ENCODE measurements around the gene CDK5R2. TPM values are rescaled to one million over a fixed set of nuclear protein-coding genes. Genes with fewer than 3 reads are reported as not detected.
"Not testable (repeated sequence)": the region's sequence is repeated elsewhere in the genome, so short reads cannot be mapped to it uniquely, and the experiment has no call there.

The CDK5R2 gene
- total and polyA plus RNA-seq, 2 donors (not counting 1 experiment from before 2014, with no cell fraction given): 0.05 to 0.17 TPM

GRCh38 chr2:218927876-218928275 is 31.6 kb upstream of the CDK5R2 start:
- Histone ChIP-seq H3K9ac (ENCODE audit: insufficient read depth, low read length) (no peak overlapping the region), H3K9me3 (ENCODE audit: control insufficient read depth, insufficient read depth, low read depth, low read length) (no peaks in the 10 kb centered on the region), H3K4me3 (replicated peaks in 1 of 4; ENCODE audit: control extremely low read depth in 1 of 4, insufficient read depth in 1 of 4, low read depth in 3 of 4, low read length in 4 of 4) (no peak overlapping the region), H3K36me3 (ENCODE audit: control insufficient read depth, insufficient read depth, low read length) (no peaks in the 10 kb centered on the region), H3K4me1 (ENCODE audit: control insufficient read depth, extremely low read depth, insufficient read depth, low read length) (no peaks in the 10 kb centered on the region), H2AFZ (ENCODE audit: low read length) (no peak overlapping the region), H3K27me3 (ENCODE audit: control insufficient read depth, insufficient read depth, low read length) (peaks cover 2% of the 10 kb centered on the region), H4K20me1 (ENCODE audit: control insufficient read depth, extremely low read depth, insufficient read depth, low read length) (no peaks in the 10 kb centered on the region), H3K79me2 (ENCODE audit: control insufficient read depth, insufficient read depth, low read length) (no peaks in the 10 kb centered on the region), H3K4me2 (ENCODE audit: extremely low read depth, insufficient read depth, low read length) (no peak overlapping the region), H3K27ac (ENCODE audit: insufficient read depth, low read length) (no peak overlapping the region)
- no peak for TF ChIP-seq CTCF (conservative IDR thresholded peaks at IDR 0.05 in 1 of 2, IDR thresholded peaks at IDR 0.05 in 1 of 2; ENCODE audit: low read depth in 1 of 2, low read length in 2 of 2)
- no peak for TF ChIP-seq EZH2 (IDR thresholded peaks at IDR 0.05; ENCODE audit: low read length, missing control alignments)
- DNase-seq (ENCODE audit: low read depth in 2 of 2): no peak

GRCh38 chr2:218930488-218930887 is 29.0 kb upstream of the CDK5R2 start:
- H3K27ac ChIP-seq (ENCODE audit: insufficient read depth, low read length); H3K9me3 ChIP-seq (ENCODE audit: control insufficient read depth, insufficient read depth, low read depth, low read length); H2AFZ ChIP-seq (ENCODE audit: low read length); H3K4me2 ChIP-seq (ENCODE audit: extremely low read depth, insufficient read depth, low read length); H3K4me3 ChIP-seq (replicated peaks in 1 of 4; ENCODE audit: control extremely low read depth in 1 of 4, insufficient read depth in 1 of 4, low read depth in 3 of 4, low read length in 4 of 4); H3K79me2 ChIP-seq (ENCODE audit: control insufficient read depth, insufficient read depth, low read length); H4K20me1 ChIP-seq (ENCODE audit: control insufficient read depth, extremely low read depth, insufficient read depth, low read length); H3K36me3 ChIP-seq (ENCODE audit: control insufficient read depth, insufficient read depth, low read length); DNase-seq (ENCODE audit: low read depth in 2 of 2); H3K9ac ChIP-seq (ENCODE audit: insufficient read depth, low read length); H3K4me1 ChIP-seq (ENCODE audit: control insufficient read depth, extremely low read depth, insufficient read depth, low read length); H3K27me3 ChIP-seq (ENCODE audit: control insufficient read depth, insufficient read depth, low read length): not testable (repeated sequence)

GRCh38 chr2:218931751-218932150 is 27.7 kb upstream of the CDK5R2 start:
- H3K27ac ChIP-seq (ENCODE audit: insufficient read depth, low read length); H3K36me3 ChIP-seq (ENCODE audit: control insufficient read depth, insufficient read depth, low read length); H3K79me2 ChIP-seq (ENCODE audit: control insufficient read depth, insufficient read depth, low read length); H3K27me3 ChIP-seq (ENCODE audit: control insufficient read depth, insufficient read depth, low read length); DNase-seq (ENCODE audit: low read depth in 2 of 2); H3K4me3 ChIP-seq (replicated peaks in 1 of 4; ENCODE audit: control extremely low read depth in 1 of 4, insufficient read depth in 1 of 4, low read depth in 3 of 4, low read length in 4 of 4); H3K9ac ChIP-seq (ENCODE audit: insufficient read depth, low read length); H3K9me3 ChIP-seq (ENCODE audit: control insufficient read depth, insufficient read depth, low read depth, low read length); H3K4me1 ChIP-seq (ENCODE audit: control insufficient read depth, extremely low read depth, insufficient read depth, low read length); H2AFZ ChIP-seq (ENCODE audit: low read length); H3K4me2 ChIP-seq (ENCODE audit: extremely low read depth, insufficient read depth, low read length); H4K20me1 ChIP-seq (ENCODE audit: control insufficient read depth, extremely low read depth, insufficient read depth, low read length): not testable (repeated sequence)

GRCh38 chr2:218944759-218945404 is 14.6 kb upstream of the CDK5R2 start:
- no peak overlapping the region for H3K4me2 ChIP-seq (ENCODE audit: extremely low read depth, insufficient read depth, low read length)
- H3K9ac ChIP-seq (ENCODE audit: insufficient read depth, low read length): no peak overlapping the region
- no peak for TF ChIP-seq CTCF (conservative IDR thresholded peaks at IDR 0.05 in 1 of 2, IDR thresholded peaks at IDR 0.05 in 1 of 2; ENCODE audit: low read depth in 1 of 2, low read length in 2 of 2)
- no peak for TF ChIP-seq EZH2 (IDR thresholded peaks at IDR 0.05; ENCODE audit: low read length, missing control alignments)
- H3K27me3 ChIP-seq (ENCODE audit: control insufficient read depth, insufficient read depth, low read length): peaks cover 6% of the 10 kb centered on the region
- no peak overlapping the region for H2AFZ ChIP-seq (ENCODE audit: low read length)
- H3K4me3 ChIP-seq (replicated peaks in 1 of 4; ENCODE audit: control extremely low read depth in 1 of 4, insufficient read depth in 1 of 4, low read depth in 3 of 4, low read length in 4 of 4): no peak overlapping the region
- H3K27ac ChIP-seq (ENCODE audit: insufficient read depth, low read length): no peak overlapping the region
- H4K20me1 ChIP-seq (ENCODE audit: control insufficient read depth, extremely low read depth, insufficient read depth, low read length): no peaks in the 10 kb centered on the region
- no peaks in the 10 kb centered on the region for H3K4me1 ChIP-seq (ENCODE audit: control insufficient read depth, extremely low read depth, insufficient read depth, low read length)
- no peaks in the 10 kb centered on the region for H3K9me3 ChIP-seq (ENCODE audit: control insufficient read depth, insufficient read depth, low read depth, low read length)
- H3K36me3 ChIP-seq (ENCODE audit: control insufficient read depth, insufficient read depth, low read length): no peaks in the 10 kb centered on the region
- no peaks in the 10 kb centered on the region for H3K79me2 ChIP-seq (ENCODE audit: control insufficient read depth, insufficient read depth, low read length)
- DNase-seq (ENCODE audit: low read depth in 2 of 2): no peak

Data from fibroblast of lung (primary cell).